ENCODE results near the gene LIMA1. TPM values are rescaled to one million over a fixed set of nuclear protein-coding genes. Genes with fewer than 3 reads are reported as not detected.
"Not testable (repeated sequence)": the region's sequence is repeated elsewhere in the genome, so short reads cannot be mapped to it uniquely, and the experiment has no call there.

LIMA1 gene
- total and polyA plus RNA-seq, 3 experiments from 2014 or later = 13.1 to 103 (median 95.4) TPM

GRCh38 chr12:50154947-50155346 lies 128.4 kb downstream of the LIMA1 start:
- POLR2A ChIA-PET; H3K4me3 Mint-ChIP-seq; H3K9me3 ChIP-seq (ENCODE audit: low read length); DNase-seq; H3K4me1 ChIP-seq (ENCODE audit: insufficient read depth, low read length); H3K27me3 Mint-ChIP-seq; H3K27ac Mint-ChIP-seq; H3K36me3 ChIP-seq (ENCODE audit: insufficient read depth, low read length); H3K4me3 ChIP-seq (ENCODE audit: low read length); H3K27me3 ChIP-seq (ENCODE audit: insufficient read depth, low read length, poor library complexity, severe bottlenecking); H3K9me3 Mint-ChIP-seq; H3K27ac ChIP-seq (ENCODE audit: low read depth, low read length): not testable (repeated sequence)
- peaks cover 0 to 19% (median 4%) of the 10 kb centered on the region in 3 donors for H3K36me3 Mint-ChIP-seq
- CTCF ChIA-PET = interaction anchor here (1.3 kb wide), 1 partner anchor 21 kb away, joined by 3 read pairs; no protein-coding TSS in a partner anchor
- peaks cover 21 to 39% (median 34%) of the 10 kb centered on the region in 3 donors for H3K4me1 Mint-ChIP-seq

GRCh38 chr12:50151047-50151687 lies 132.2 kb downstream of the LIMA1 start:
- H3K27me3 ChIP-seq (ENCODE audit: insufficient read depth, low read length, poor library complexity, severe bottlenecking) = no peaks in the 10 kb centered on the region
- DNase-seq = no peak
- ChIA-PET POLR2A (no interaction called here), CTCF (no interaction called here)
- no peak overlapping the region for H3K27ac ChIP-seq (ENCODE audit: low read depth, low read length)
- Mint-ChIP-seq H3K4me1 (peaks cover 16 to 31% (median 21%) of the 10 kb centered on the region in 3 donors), H3K27ac (peak overlapping the region in 5 of 8 donors; percentile 20 to 88 (median 48)), H3K9me3 (no peaks in the 10 kb centered on the region), H3K4me3 (no peak overlapping the region), H3K27me3 (no peaks in the 10 kb centered on the region), H3K36me3 (peaks cover 0 to 9% (median 0%) of the 10 kb centered on the region in 3 donors)
- peaks cover 3% of the 10 kb centered on the region for H3K36me3 ChIP-seq (ENCODE audit: insufficient read depth, low read length)
- H3K4me3 ChIP-seq (ENCODE audit: low read length) = no peak overlapping the region
- no peaks in the 10 kb centered on the region for H3K4me1 ChIP-seq (ENCODE audit: insufficient read depth, low read length)
- no peaks in the 10 kb centered on the region for H3K9me3 ChIP-seq (ENCODE audit: low read length)

- DNase-seq = no peak
- no peaks in the 10 kb centered on the region for H3K4me1 ChIP-seq (ENCODE audit: insufficient read depth, low read length)
- Mint-ChIP-seq H3K9me3 (no peaks in the 10 kb centered on the region), H3K27me3 (no peaks in the 10 kb centered on the region), H3K4me3 (no peak overlapping the region), H3K36me3 (peaks cover 0 to 19% (median 0%) of the 10 kb centered on the region in 3 donors), H3K4me1 (peaks cover 20 to 44% (median 30%) of the 10 kb centered on the region in 3 donors), H3K27ac (peak overlapping the region in 5 of 8 donors; percentile 11 to 81 (median 23))
- H3K4me3 ChIP-seq (ENCODE audit: low read length) = no peak overlapping the region
- H3K9me3 ChIP-seq (ENCODE audit: low read length) = no peaks in the 10 kb centered on the region
- no peak overlapping the region for H3K27ac ChIP-seq (ENCODE audit: low read depth, low read length)
- CTCF ChIA-PET = interaction anchor here (1.2 kb wide), 1 partner anchor 11 kb away, joined by 3 read pairs; no protein-coding TSS in a partner anchor
- H3K36me3 ChIP-seq (ENCODE audit: insufficient read depth, low read length) = peaks cover 3% of the 10 kb centered on the region
- POLR2A ChIA-PET = no interaction called here
- no peaks in the 10 kb centered on the region for H3K27me3 ChIP-seq (ENCODE audit: insufficient read depth, low read length, poor library complexity, severe bottlenecking)
Observed at GRCh38 chr12:50149311-50149710, 134.0 kb downstream of the LIMA1 start.

GRCh38 chr12:50148011-50148410 lies 135.3 kb downstream of the LIMA1 start:
- peaks cover 20 to 45% (median 30%) of the 10 kb centered on the region in 3 donors for H3K4me1 Mint-ChIP-seq

GRCh38 chr12:50147281-50147680 lies 136.0 kb downstream of the LIMA1 start:
- no peak overlapping the region for H3K4me3 Mint-ChIP-seq
- H3K9me3 ChIP-seq (ENCODE audit: low read length) = no peaks in the 10 kb centered on the region
- H3K27me3 Mint-ChIP-seq = no peaks in the 10 kb centered on the region
- H3K4me1 Mint-ChIP-seq = peaks cover 20 to 45% (median 30%) of the 10 kb centered on the region in 3 donors
- DNase-seq = no peak
- H3K27ac ChIP-seq (ENCODE audit: low read depth, low read length) = no peak overlapping the region
- H3K36me3 ChIP-seq (ENCODE audit: insufficient read depth, low read length) = peaks cover 9% of the 10 kb centered on the region
- H3K36me3 Mint-ChIP-seq = peaks cover 0 to 29% (median 4%) of the 10 kb centered on the region in 3 donors
- ChIA-PET CTCF (interaction anchor here (1.5 to 2.7 kb wide), 2 partner anchors 36 to 59 kb away, joined by 4 to 10 read pairs; partner anchors contain the start of gene COX14), POLR2A (interaction anchor here (0.6 kb wide), 1 partner anchor 330 kb away, joined by 3 read pairs; no protein-coding TSS in a partner anchor)
- H3K4me3 ChIP-seq (ENCODE audit: low read length) = no peak overlapping the region
- H3K27me3 ChIP-seq (ENCODE audit: insufficient read depth, low read length, poor library complexity, severe bottlenecking) = no peaks in the 10 kb centered on the region
- H3K4me1 ChIP-seq (ENCODE audit: insufficient read depth, low read length) = no peaks in the 10 kb centered on the region
- no peaks in the 10 kb centered on the region for H3K9me3 Mint-ChIP-seq
- no peak overlapping the region for H3K27ac Mint-ChIP-seq

More at GRCh38 chr12:50148011-50148410, 135.3 kb downstream of the LIMA1 start:
- not testable (repeated sequence) for H3K36me3 ChIP-seq (ENCODE audit: insufficient read depth, low read length); H3K9me3 Mint-ChIP-seq; H3K4me3 ChIP-seq (ENCODE audit: low read length); H3K4me1 ChIP-seq (ENCODE audit: insufficient read depth, low read length); H3K9me3 ChIP-seq (ENCODE audit: low read length); H3K4me3 Mint-ChIP-seq; H3K27me3 Mint-ChIP-seq; H3K27ac Mint-ChIP-seq; DNase-seq; H3K27ac ChIP-seq (ENCODE audit: low read depth, low read length); H3K27me3 ChIP-seq (ENCODE audit: insufficient read depth, low read length, poor library complexity, severe bottlenecking)
- CTCF ChIA-PET = interaction anchor here (2.7 kb wide), 1 partner anchor 37 kb away, joined by 10 read pairs; the partner anchor contains the start of gene COX14
- POLR2A ChIA-PET = interaction anchor here (0.6 kb wide), 1 partner anchor 329 kb away, joined by 3 read pairs; no protein-coding TSS in a partner anchor
- peaks cover 0 to 24% (median 1%) of the 10 kb centered on the region in 3 donors for H3K36me3 Mint-ChIP-seq

GRCh38 chr12:50145439-50145838 lies 137.9 kb downstream of the LIMA1 start:
- Mint-ChIP-seq H3K4me3 (no peak overlapping the region), H3K36me3 (peaks cover 0 to 45% (median 9%) of the 10 kb centered on the region in 3 donors), H3K9me3 (no peaks in the 10 kb centered on the region), H3K27me3 (no peaks in the 10 kb centered on the region), H3K27ac (peak overlapping the region in 1 of 8 donors; percentile 33), H3K4me1 (peaks cover 13 to 30% (median 20%) of the 10 kb centered on the region in 3 donors)
- ChIA-PET CTCF (interaction anchor here (1.5 to 2.7 kb wide), 2 partner anchors 34 to 57 kb away, joined by 4 to 10 read pairs; partner anchors contain the start of gene COX14), POLR2A (interaction anchor here (0.6 kb wide), 2 partner anchors 17 to 21 kb away, joined by 3 to 7 read pairs; partner anchors contain the start of gene CERS5)
- Histone ChIP-seq H3K4me1 (ENCODE audit: insufficient read depth, low read length) (no peaks in the 10 kb centered on the region), H3K4me3 (ENCODE audit: low read length) (no peak overlapping the region), H3K27me3 (ENCODE audit: insufficient read depth, low read length, poor library complexity, severe bottlenecking) (no peaks in the 10 kb centered on the region), H3K36me3 (ENCODE audit: insufficient read depth, low read length) (peaks cover 9% of the 10 kb centered on the region), H3K9me3 (ENCODE audit: low read length) (no peaks in the 10 kb centered on the region), H3K27ac (ENCODE audit: low read depth, low read length) (no peak overlapping the region)
- DNase-seq = no peak

- Histone ChIP-seq H3K27ac (ENCODE audit: low read depth, low read length) (no peak overlapping the region), H3K27me3 (ENCODE audit: insufficient read depth, low read length, poor library complexity, severe bottlenecking) (no peaks in the 10 kb centered on the region), H3K9me3 (ENCODE audit: low read length) (no peaks in the 10 kb centered on the region), H3K4me1 (ENCODE audit: insufficient read depth, low read length) (no peaks in the 10 kb centered on the region), H3K36me3 (ENCODE audit: insufficient read depth, low read length) (peaks cover 9% of the 10 kb centered on the region), H3K4me3 (ENCODE audit: low read length) (no peak overlapping the region)
- peaks cover 0 to 65% (median 13%) of the 10 kb centered on the region in 3 donors for H3K36me3 Mint-ChIP-seq
- ChIA-PET POLR2A (no interaction called here), CTCF (no interaction called here)
- H3K27ac Mint-ChIP-seq = no peak overlapping the region
- DNase-seq = no peak
- no peaks in the 10 kb centered on the region for H3K27me3 Mint-ChIP-seq
- no peaks in the 10 kb centered on the region for H3K9me3 Mint-ChIP-seq
- peaks cover 5 to 19% (median 9%) of the 10 kb centered on the region in 3 donors for H3K4me1 Mint-ChIP-seq
- H3K4me3 Mint-ChIP-seq = no peak overlapping the region
Observed at GRCh38 chr12:50142993-50143392, 140.3 kb downstream of the LIMA1 start.

All from CD8-positive, alpha-beta memory T cell (primary cell).